GM12872 (cell line): ENCODE measurements around the gene MPV17L2.

Experiments used
- CTCF ChIP-seq: IDR thresholded peaks from 3 replicates; pipeline ENCODE4 v1.5.1; 2011; ENCODE audit warnings: low read depth, mild to moderate bottlenecking, low read length, moderate library complexity; ENCODE audit not compliant: insufficient read depth

Gene MPV17L2

GRCh38 chr19:18179957-18180356, 13.1 kb upstream of the MPV17L2 start:
- TF ChIP-seq CTCF, result no peak

- TF ChIP-seq CTCF, result no peak
Observed at GRCh38 chr19:18183529-18183928, 9.5 kb upstream of the MPV17L2 start.

DNA sequence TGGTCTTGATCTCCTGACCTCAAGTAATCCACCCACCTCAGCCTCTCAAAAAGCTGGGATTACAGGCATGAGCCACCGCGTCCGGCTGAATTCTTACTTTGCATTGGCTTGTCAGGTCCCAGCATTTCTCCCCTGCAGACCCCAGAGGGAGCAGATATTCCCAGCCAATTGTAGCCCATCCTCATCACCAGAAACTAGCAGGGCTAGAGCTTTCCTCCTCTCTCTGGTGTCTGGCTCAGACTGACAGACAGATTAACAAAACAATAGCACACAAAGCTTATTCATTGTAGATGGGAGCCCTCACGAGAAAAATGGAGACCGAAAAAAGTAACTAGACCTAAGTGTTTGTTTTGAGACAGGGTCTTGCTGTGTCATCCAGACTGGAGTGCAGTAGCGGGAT, 7.5 kb upstream of the MPV17L2 start:
- no peak for TF ChIP-seq CTCF

DNA sequence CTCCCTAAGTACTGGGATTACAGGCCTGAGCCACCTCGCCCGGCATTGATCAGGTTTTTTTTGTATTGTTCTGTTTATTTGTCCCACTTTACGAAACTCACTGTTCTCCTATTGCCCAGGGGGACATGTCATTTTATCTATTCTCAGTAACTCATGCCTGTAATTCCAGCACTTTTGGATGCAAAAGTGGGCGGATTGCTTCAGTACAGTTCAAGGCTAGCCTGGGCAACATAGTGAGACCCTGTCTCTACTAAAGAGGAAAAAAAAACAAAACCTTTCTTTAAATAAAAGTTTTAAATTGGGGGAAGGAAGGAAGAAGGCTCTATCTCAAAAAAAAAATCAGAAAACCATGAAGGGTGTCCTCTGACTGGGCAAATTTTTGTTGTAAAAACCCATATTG, 2.7 kb upstream of the MPV17L2 start:
- TF ChIP-seq CTCF, result no peak

GRCh38 chr19:18191640-18192062, 1.4 kb upstream of the MPV17L2 start:
- no peak for TF ChIP-seq CTCF

DNA sequence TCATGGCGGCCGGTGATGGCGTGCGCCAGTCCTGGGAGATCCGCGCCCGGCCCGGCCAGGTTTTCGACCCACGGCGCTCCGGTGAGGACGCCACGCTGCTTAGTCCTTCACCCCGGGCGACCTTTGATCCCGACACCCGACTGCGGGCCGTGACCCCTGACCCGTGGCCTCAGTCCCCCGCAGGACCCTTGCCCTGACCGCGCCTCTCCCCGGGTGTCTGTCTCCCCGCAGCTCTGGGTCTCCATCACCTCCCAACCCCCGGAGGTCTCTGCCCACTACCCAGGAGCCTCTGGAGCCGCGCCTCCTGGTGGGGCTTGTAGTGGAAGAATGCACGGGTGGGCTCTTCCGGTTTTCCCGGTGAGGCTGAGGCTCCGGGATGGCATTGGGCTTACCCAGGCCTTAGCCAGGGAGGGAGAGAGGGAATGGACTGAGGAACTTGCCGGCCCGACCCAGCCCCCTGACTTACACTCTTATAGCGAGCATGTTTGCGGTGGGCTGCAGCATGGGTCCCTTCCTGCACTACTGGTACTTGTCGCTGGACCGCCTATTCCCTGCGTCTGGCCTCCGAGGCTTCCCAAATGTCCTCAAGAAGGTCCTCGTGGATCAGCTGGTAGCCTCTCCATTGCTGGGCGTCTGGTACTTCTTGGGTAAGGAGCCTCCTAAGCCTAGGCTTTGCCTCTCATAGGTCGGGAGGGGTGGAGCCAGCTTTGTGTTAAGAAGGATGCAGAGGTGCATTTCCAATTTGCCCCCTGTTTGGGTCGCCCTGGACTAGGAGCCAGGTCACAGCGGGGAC, 566 bp downstream of the MPV17L2 start:
- TF ChIP-seq CTCF, result no peak

- no peak for TF ChIP-seq CTCF
Observed at GRCh38 chr19:18194181-18194530, 1.1 kb downstream of the MPV17L2 start.
